RWPE1 (cell line): ENCODE results near the gene LRRC36.
A peak's percentile ranks its signal among the peaks of the same experiment; 100 is the strongest.

Experiments
- CTCF ChIA-PET: fragments of 350-600 bp; sonication (Branson Sonifier 250); formaldehyde crosslinking; extraction: SDS; loops from one replicate; lab custom pipeline; 2021; lab: Yijun Ruan, JAX
- POLR2A ChIA-PET: fragments of 400-600 bp; formaldehyde crosslinking; extraction: SDS; loops from one replicate; lab custom pipeline; 2020; ENCODE audit warnings: antibody characterized with exemption; ENCODE audit not compliant: low non-redundant PET; lab: Yijun Ruan, JAX
- DNase-seq: peaks from one replicate; pipeline ENCODE4 v3.0.0; 2012; ENCODE audit warnings: low spot score
- H3K27ac ChIP-seq: fragments of 450-650 bp; 2 replicates; pipeline ENCODE4 v1.5.1; 2017
- TF ChIP-seq, protein P1 (sequence below): fragments of 450-650 bp; conservative IDR thresholded peaks from 2 replicates; pipeline ENCODE4 v1.5.1; 2017; ENCODE audit warnings: low read depth, mild to moderate bottlenecking

LRRC36 gene

DNA sequence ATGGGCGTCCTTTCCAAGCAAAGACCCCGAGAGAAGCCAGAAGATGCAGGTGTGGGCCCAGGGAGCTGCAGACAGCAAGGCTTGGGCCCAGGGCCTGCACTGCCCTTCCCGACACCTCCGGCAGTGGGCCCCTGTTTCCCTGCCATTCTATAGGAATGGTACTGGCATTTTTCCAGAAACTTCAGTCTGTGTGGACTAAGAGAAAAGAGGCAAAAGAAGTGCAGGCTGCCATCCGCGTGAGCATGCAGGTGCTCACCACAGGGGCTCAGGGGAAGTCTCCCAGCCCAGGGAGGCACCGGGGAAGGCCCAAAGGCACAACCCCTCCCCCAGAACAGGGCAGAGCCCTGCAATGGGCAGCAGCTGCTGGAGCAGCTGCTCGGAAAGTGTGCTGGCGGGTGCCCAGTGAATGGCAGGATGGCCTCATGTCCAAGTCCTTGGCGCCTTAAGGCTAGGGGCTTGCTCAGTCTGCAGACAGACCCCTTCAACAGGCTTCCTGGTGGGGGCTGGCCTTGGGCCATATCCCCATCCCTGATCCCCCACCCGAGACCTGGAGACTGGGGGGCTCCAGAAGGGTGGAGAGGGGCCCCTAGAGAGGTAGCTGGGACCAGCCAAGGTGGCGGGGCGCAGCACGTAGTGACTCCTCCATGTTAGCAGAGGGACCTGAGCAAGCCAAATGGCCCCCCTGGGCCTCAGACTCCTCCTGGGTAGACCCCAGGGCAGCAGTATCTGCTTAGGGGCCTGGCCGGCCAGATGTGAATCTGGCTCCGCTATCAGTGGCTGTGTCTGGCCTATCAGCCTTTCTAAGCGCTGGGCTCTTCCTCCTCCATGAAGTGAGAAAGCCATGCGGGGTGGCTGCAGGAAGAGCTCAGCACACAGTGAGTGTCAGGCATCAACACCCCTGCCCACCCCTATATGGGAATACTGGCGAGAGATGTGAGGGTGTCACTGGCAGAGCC lies 73.4 kb downstream of the LRRC36 start:
- ChIA-PET CTCF (interaction anchor here (0.6 to 1.5 kb wide), 4 partner anchors 28 to 187 kb away, joined by 3 to 4 read pairs (median 3); no protein-coding TSS in a partner anchor), POLR2A (interaction anchor here (0.5 kb wide), 1 partner anchor 372 kb away, joined by 10 read pairs; no protein-coding TSS in a partner anchor)
- no peak overlapping the region for H3K27ac ChIP-seq
- no peak for DNase-seq
- TF ChIP-seq, protein P1, sequence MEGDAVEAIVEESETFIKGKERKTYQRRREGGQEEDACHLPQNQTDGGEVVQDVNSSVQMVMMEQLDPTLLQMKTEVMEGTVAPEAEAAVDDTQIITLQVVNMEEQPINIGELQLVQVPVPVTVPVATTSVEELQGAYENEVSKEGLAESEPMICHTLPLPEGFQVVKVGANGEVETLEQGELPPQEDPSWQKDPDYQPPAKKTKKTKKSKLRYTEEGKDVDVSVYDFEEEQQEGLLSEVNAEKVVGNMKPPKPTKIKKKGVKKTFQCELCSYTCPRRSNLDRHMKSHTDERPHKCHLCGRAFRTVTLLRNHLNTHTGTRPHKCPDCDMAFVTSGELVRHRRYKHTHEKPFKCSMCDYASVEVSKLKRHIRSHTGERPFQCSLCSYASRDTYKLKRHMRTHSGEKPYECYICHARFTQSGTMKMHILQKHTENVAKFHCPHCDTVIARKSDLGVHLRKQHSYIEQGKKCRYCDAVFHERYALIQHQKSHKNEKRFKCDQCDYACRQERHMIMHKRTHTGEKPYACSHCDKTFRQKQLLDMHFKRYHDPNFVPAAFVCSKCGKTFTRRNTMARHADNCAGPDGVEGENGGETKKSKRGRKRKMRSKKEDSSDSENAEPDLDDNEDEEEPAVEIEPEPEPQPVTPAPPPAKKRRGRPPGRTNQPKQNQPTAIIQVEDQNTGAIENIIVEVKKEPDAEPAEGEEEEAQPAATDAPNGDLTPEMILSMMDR = peak; percentile 47; the same call in 1 of the 2 replicates

DNA sequence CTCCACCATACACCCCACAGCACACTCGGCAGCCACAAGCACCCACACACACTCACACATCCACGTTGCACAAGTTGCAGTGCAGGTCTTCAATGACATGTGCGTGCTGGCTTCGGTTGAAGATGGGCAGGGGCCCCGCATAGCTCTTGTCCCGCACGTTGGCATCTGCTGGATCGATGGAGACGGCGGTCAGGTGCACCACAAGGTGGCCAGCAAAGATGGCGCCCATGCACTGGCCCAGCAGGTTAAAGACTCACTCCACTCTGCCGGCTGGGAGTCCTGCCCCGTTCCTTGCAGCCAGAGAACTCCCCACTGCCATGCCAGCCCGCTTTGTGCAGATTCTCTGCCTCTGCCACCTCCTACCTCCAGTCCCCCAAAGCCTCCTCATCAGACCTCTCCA lies 74.3 kb downstream of the LRRC36 start:
- POLR2A ChIA-PET = no interaction called here
- CTCF ChIA-PET = no interaction called here
- DNase-seq = no peak
- TF ChIP-seq, protein P1 = no peak
- H3K27ac ChIP-seq = no peak overlapping the region

- CTCF ChIA-PET = interaction anchor here (0.9 kb wide), 1 partner anchor 12 kb away, joined by 6 read pairs; the partner anchor contains the start of gene ZDHHC1
- TF ChIP-seq, protein P1 = no peak
- POLR2A ChIA-PET = no interaction called here
- DNase-seq = no peak
- no peak overlapping the region for H3K27ac ChIP-seq
Measured at GRCh38 chr16:67403976-67404555, 77.5 kb downstream of the LRRC36 start.

GRCh38 chr16:67404740-67405226 lies 78.2 kb downstream of the LRRC36 start:
- TF ChIP-seq, protein P1 = no peak
- H3K27ac ChIP-seq = no peak overlapping the region
- ChIA-PET POLR2A (interaction anchor here (0.5 kb wide), 1 partner anchor 655 kb away, joined by 3 read pairs; no protein-coding TSS in a partner anchor), CTCF (interaction anchor here (0.9 to 1.3 kb wide), 4 partner anchors 11 to 48 kb away, joined by 3 to 6 read pairs (median 4); partner anchors contain the start of gene ZDHHC1)
- peak; percentile 93 for DNase-seq

DNA sequence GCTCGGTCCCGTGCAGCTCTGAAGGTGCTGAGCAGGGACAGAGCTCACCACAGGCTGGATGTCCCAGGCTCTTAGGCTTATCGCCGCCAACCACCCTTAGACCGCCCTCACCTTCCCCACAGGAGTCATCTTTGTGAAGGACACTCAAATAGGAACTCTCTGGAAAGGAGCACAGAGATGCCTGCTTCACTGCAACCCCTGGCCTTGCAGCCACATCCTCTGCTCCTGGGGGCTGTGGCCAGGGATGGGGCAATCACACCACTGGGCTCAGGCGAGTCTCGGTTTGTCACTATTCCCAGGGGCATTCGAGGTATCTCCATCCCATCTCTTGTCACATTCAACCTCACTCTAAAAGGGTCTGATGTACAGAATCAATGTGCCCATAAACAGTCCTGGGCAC lies 78.7 kb downstream of the LRRC36 start:
- H3K27ac ChIP-seq = no peak overlapping the region
- ChIA-PET POLR2A (interaction anchor here (0.5 kb wide), 1 partner anchor 656 kb away, joined by 3 read pairs; no protein-coding TSS in a partner anchor), CTCF (interaction anchor here (0.9 to 1.3 kb wide), 3 partner anchors 11 to 48 kb away, joined by 3 to 4 read pairs (median 3); partner anchors contain the start of gene ZDHHC1)
- TF ChIP-seq, protein P1 = no peak
- DNase-seq = no peak
